Osteoblast (primary cell): ENCODE results near the gene ANKRD22. TPM values are rescaled to one million over a fixed set of nuclear protein-coding genes. Genes with fewer than 3 reads are reported as not detected.

Experiments used
- DNase-seq: peaks from one replicate; pipeline ENCODE4 v3.0.0; 2011; ENCODE audit warnings: low spot score, mixed read lengths; ENCODE audit not compliant: insufficient read length; ENCODE audit errors: missing footprints
- H2AFZ ChIP-seq: 2 replicates; pipeline ENCODE4 v1.6.0; 2011; ENCODE audit warnings: mild to moderate bottlenecking, low read length
- H3K27ac ChIP-seq: 2 replicates; pipeline ENCODE4 v1.5.1; 2011; ENCODE audit warnings: mild to moderate bottlenecking, low read depth, low read length, moderate library complexity
- H3K27me3 ChIP-seq: 2 replicates; pipeline ENCODE4 v1.6.0; 2012; ENCODE audit warnings: mild to moderate bottlenecking, control low read depth, inconsistent platforms, low read length, moderate library complexity; ENCODE audit not compliant: insufficient read depth
- H3K36me3 ChIP-seq: 2 replicates; pipeline ENCODE4 v1.5.1; 2011; ENCODE audit warnings: mild to moderate bottlenecking, low read length, control low read depth, moderate library complexity; ENCODE audit not compliant: insufficient read depth
- H3K4me1 ChIP-seq: 2 replicates; pipeline ENCODE4 v1.5.1; 2011; ENCODE audit warnings: mild to moderate bottlenecking, low read length, control low read depth, moderate library complexity; ENCODE audit not compliant: insufficient read depth
- H3K4me2 ChIP-seq: 2 replicates; pipeline ENCODE4 v1.6.0; 2011; ENCODE audit warnings: mild to moderate bottlenecking, low read length; ENCODE audit not compliant: insufficient read depth
- H3K4me3 ChIP-seq: fragments of 200-600 bp; sonication (generic); 3 replicates; pipeline ENCODE4 v1.5.1; 2012; ENCODE audit warnings: mild to moderate bottlenecking, low read length, inconsistent platforms; ENCODE audit not compliant: insufficient read depth
- H3K79me2 ChIP-seq: 2 replicates; pipeline ENCODE4 v1.6.0; 2012; ENCODE audit warnings: mild to moderate bottlenecking, low read length, control low read depth, inconsistent platforms; ENCODE audit not compliant: insufficient read depth
- H3K9me3 ChIP-seq: 2 replicates; pipeline ENCODE4 v1.5.1; 2011; ENCODE audit warnings: low read depth, low read length, control low read depth
- H4K20me1 ChIP-seq: 2 replicates; pipeline ENCODE4 v1.6.0; 2012; ENCODE audit warnings: mild to moderate bottlenecking, low read length, control low read depth; ENCODE audit not compliant: insufficient read depth
- CTCF ChIP-seq: IDR thresholded peaks from 2 replicates; pipeline ENCODE4 v1.5.1; 2011; ENCODE audit warnings: mild to moderate bottlenecking, low read depth, low read length, moderate library complexity; ENCODE audit errors: extremely low read depth
- total RNA-seq: library from RNA; depleted of rRNA; stranded (reverse); fragments of >200 nt; gene quantifications from 2 replicates; pipeline ENCODE4 v1.2.3, GENCODE V29; 2012

ANKRD22 gene
- total RNA-seq, 1 donor: under 0.01 TPM

DNA sequence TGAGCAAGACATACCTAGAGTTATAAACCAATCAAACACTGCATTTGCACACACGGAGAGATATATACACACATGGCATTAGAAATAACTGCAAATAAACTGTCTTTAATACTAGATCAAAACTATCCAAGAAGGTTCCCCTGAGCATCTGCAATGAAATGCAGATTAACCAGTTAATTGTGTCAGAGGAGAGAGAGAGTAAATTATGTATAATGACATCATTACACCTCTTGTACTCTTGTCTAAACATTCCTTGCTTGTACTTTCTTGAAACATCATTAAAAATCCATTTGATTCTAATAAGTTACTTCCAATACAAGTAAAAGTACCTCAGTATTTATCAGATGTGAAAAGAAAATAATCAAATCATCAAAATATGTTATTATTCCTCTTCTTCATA, 932 bp downstream of the ANKRD22 start:
- no peak for DNase-seq
- Histone ChIP-seq H3K79me2 (no peaks in the 10 kb centered on the region), H3K36me3 (no peaks in the 10 kb centered on the region), H3K4me3 (no peak overlapping the region), H3K4me1 (peaks cover 19% of the 10 kb centered on the region), H3K9me3 (no peaks in the 10 kb centered on the region), H3K27me3 (no peaks in the 10 kb centered on the region), H3K27ac (no peak overlapping the region), H2AFZ (no peak overlapping the region), H4K20me1 (no peaks in the 10 kb centered on the region), H3K4me2 (no peak overlapping the region)
- no peak for TF ChIP-seq CTCF

DNA sequence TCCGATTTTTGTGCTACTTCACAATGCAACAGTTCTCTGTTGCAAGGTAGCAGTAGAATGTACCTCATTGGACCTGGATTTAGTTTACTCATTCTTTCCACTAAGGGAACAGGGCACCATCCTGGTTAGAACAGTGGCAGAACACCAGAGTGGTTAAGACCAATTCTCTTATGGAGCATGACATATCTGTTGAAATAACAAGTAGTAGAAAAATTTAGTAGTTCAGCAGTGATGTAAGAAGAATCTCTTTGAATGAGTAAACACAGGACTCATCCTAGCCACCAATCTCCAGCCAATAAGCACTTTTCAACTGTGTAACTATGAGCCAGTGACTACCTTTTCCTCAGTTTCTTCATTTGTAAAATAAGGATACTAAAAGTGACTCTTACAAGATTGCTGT, 2.4 kb downstream of the ANKRD22 start:
- DNase-seq: no peak
- Histone ChIP-seq H3K36me3 (no peaks in the 10 kb centered on the region), H3K4me2 (peak overlapping the region; percentile 59), H3K4me1 (peaks cover 19% of the 10 kb centered on the region), H4K20me1 (no peaks in the 10 kb centered on the region), H3K4me3 (no peak overlapping the region), H3K27me3 (no peaks in the 10 kb centered on the region), H3K27ac (peak overlapping the region; percentile 68), H2AFZ (no peak overlapping the region), H3K9me3 (no peaks in the 10 kb centered on the region), H3K79me2 (no peaks in the 10 kb centered on the region)
- no peak for TF ChIP-seq CTCF

DNA sequence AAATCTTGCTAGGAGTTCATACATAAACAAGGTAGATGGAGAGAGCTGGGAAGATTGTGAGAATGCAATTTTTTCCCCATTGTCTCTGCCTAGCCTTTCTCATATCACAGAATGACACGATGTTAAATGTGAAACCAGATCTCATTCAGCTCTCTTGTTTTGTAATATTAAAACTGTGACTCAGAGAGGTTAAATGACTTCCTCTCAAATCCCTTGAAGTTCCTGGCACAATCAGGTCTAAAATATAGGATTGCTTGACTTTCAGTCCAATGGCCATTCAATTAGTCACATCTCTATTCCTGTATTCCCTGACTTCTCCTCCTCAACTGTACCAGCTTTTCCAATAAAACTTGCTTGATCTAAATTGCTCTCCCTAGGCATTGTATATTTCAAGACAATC, 3.1 kb downstream of the ANKRD22 start:
- H3K79me2 ChIP-seq: no peaks in the 10 kb centered on the region
- peak overlapping the region; percentile 68 for H3K27ac ChIP-seq
- H2AFZ ChIP-seq: no peak overlapping the region
- TF ChIP-seq CTCF: no peak
- peak; percentile 5 for DNase-seq
- H3K9me3 ChIP-seq: no peaks in the 10 kb centered on the region
- no peaks in the 10 kb centered on the region for H4K20me1 ChIP-seq
- H3K4me2 ChIP-seq: peak overlapping the region; percentile 59
- no peak overlapping the region for H3K4me3 ChIP-seq
- H3K36me3 ChIP-seq: no peaks in the 10 kb centered on the region
- peaks cover 19% of the 10 kb centered on the region for H3K4me1 ChIP-seq
- H3K27me3 ChIP-seq: no peaks in the 10 kb centered on the region

DNA sequence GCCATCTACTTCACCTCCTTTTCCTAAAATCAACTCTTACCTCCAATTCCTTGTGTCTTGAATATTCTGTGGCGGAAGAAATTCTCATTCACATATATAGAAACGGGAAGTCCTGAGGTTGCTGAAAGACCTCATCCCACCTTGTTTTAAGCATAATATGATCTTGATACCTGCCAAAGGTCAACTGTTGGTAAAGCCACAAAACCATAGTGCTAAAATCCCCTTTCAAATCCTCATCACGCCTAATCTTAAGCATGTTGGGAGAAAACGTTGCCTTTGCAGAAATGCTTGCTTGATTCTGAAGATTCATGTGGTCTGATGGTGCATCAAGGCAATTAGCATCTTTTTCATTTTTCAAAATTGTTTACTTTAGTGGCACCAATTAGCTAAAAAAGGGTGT, 8.5 kb downstream of the ANKRD22 start:
- Histone ChIP-seq H3K9me3 (no peaks in the 10 kb centered on the region), H3K79me2 (no peaks in the 10 kb centered on the region), H3K4me3 (no peak overlapping the region), H3K36me3 (no peaks in the 10 kb centered on the region), H4K20me1 (no peaks in the 10 kb centered on the region), H3K4me1 (peaks cover under 1% of the 10 kb centered on the region), H3K27me3 (no peaks in the 10 kb centered on the region), H3K27ac (no peak overlapping the region), H3K4me2 (no peak overlapping the region), H2AFZ (no peak overlapping the region)
- DNase-seq: no peak
- TF ChIP-seq CTCF: no peak
